Thoracic aorta (tissue), 2 donors: ENCODE data around the gene COL24A1. TPM values are rescaled to one million over a fixed set of nuclear protein-coding genes. Genes with fewer than 3 reads are reported as not detected.

ENCODE experiments used
- ATAC-seq: fragments of 150-250 bp; one replicate; pipeline ENCODE4 v1.8.0; 2017; ENCODE audit warnings: low read depth; ENCODE audit not compliant: insufficient number of reproducible peaks, low FRiP score
- DNase-seq: peaks from one replicate; pipeline ENCODE4 v3.0.0-alpha.2; 2020; ENCODE audit warnings: low spot score
- H3K27ac ChIP-seq, 2 donors: fragments of 200-600 bp; sonication (generic); 1 replicate in 1 of 2; 2 replicates in 1 of 2; pipeline ENCODE4 v1.5.1; 2016; ENCODE audit warnings: mild to moderate bottlenecking in 2 of 2, moderate library complexity in 2 of 2
- H3K27me3 ChIP-seq: fragments of 200-600 bp; sonication (generic); replicated peaks from 2 replicates; pipeline ENCODE4 v1.6.0; 2016; ENCODE audit warnings: mild to moderate bottlenecking; ENCODE audit not compliant: insufficient read depth
- H3K36me3 ChIP-seq: fragments of 200-600 bp; sonication (generic); one replicate; pipeline ENCODE4 v1.5.1; 2016
- H3K4me1 ChIP-seq, 2 donors: fragments of 200-600 bp; sonication (generic); 1 replicate in 1 of 2; 2 replicates in 1 of 2; pipeline versions ENCODE4 v1.5.1 to v1.6.0; 2016; ENCODE audit warnings: low read depth in 2 of 2, mild to moderate bottlenecking in 1 of 2; ENCODE audit not compliant: control insufficient read depth in 1 of 2
- H3K4me3 ChIP-seq: fragments of 200-600 bp; sonication (generic); 2 replicates; pipeline ENCODE4 v1.5.1; 2016; ENCODE audit warnings: mild to moderate bottlenecking
- H3K9me3 ChIP-seq: fragments of 200-600 bp; sonication (generic); 2 replicates; pipeline ENCODE4 v1.5.1; 2016
- total RNA-seq, 2 donors: library from RNA; depleted of rRNA; stranded (reverse); fragments of >200 nt; gene quantifications; one replicate each; pipeline versions ENCODE4 v1.1.0 to v1.2.3, GENCODE V29; 2016
- TF ChIP-seq, protein P1 (sequence below): fragments of 200-600 bp; sonication (generic); IDR thresholded peaks from one replicate; pipeline ENCODE4 v1.5.1; 2019; ENCODE audit warnings: antibody characterized with exemption

COL24A1 gene
- total RNA-seq, 2 donors from 2014 or later = 1.6 to 2.8 TPM

DNA sequence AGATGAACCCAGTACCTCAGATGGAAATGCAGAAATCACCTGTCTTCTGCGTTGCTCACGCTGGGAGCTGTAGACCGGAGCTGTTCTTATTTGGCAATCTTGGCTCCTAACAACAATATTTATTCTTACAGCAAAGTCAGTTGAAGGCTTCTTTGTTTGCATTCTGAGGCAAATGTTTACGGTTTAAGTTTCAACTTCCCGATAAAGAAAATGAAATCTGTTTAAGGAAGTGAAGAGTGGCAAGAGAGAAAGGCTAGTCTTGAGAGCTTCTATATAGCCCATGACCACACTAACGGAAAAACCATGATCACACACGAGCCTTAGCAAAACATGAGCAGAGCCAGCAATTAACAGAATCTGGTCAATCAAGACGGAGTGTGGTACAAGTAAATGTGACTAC, 325.7 kb downstream of the COL24A1 start:
- Histone ChIP-seq H3K36me3 (no peaks in the 10 kb centered on the region), H3K4me3 (no peak overlapping the region), H3K27ac (no peak overlapping the region), H3K27me3 (no peaks in the 10 kb centered on the region), H3K4me1 (no peaks in the 10 kb centered on the region), H3K9me3 (no peaks in the 10 kb centered on the region)
- no peak for DNase-seq
- ATAC-seq = no peak
- TF ChIP-seq, protein P1, sequence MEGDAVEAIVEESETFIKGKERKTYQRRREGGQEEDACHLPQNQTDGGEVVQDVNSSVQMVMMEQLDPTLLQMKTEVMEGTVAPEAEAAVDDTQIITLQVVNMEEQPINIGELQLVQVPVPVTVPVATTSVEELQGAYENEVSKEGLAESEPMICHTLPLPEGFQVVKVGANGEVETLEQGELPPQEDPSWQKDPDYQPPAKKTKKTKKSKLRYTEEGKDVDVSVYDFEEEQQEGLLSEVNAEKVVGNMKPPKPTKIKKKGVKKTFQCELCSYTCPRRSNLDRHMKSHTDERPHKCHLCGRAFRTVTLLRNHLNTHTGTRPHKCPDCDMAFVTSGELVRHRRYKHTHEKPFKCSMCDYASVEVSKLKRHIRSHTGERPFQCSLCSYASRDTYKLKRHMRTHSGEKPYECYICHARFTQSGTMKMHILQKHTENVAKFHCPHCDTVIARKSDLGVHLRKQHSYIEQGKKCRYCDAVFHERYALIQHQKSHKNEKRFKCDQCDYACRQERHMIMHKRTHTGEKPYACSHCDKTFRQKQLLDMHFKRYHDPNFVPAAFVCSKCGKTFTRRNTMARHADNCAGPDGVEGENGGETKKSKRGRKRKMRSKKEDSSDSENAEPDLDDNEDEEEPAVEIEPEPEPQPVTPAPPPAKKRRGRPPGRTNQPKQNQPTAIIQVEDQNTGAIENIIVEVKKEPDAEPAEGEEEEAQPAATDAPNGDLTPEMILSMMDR = no peak

DNA sequence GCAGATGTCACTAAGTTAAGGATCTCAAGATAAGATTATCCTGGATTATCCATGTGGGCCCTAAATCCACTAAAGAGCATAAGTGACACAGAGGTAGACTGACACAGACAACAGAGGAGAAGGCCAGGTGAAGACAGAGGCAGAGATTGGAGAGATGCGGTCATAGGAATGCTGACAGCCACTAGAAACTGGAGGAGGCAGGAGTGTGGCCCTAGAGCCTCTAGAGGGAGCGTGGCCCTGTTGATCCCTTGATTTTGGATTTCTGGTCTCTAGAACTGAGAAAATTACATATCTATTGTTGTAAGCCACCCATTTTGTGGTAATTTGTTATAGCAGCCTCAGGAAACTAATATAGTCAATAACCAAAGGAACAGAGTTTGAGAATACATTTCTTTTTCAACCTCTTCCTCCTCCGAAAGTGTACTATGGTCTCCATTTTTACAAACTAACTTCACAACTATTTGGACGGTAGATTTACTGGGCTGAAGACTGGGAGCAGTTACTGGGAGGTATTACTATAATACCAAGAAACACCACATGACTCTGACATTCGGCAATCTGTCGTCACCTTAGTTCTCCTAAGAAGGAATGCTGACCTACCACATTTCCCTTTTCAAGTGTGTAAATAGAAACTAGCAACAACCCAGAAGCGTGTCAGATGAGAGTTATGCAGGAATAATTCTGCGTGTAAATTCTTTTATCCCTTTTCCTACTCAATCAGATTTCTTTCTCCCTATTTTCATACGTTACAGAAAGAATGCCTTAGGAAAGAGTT, 332.3 kb downstream of the COL24A1 start:
- TF ChIP-seq, protein P1 = no peak
- H3K27me3 ChIP-seq = no peaks in the 10 kb centered on the region
- H3K36me3 ChIP-seq = no peaks in the 10 kb centered on the region
- H3K27ac ChIP-seq = no peak overlapping the region
- H3K4me1 ChIP-seq = no peaks in the 10 kb centered on the region
- no peak overlapping the region for H3K4me3 ChIP-seq
- ATAC-seq = no peak
- DNase-seq = no peak
- H3K9me3 ChIP-seq = no peaks in the 10 kb centered on the region

DNA sequence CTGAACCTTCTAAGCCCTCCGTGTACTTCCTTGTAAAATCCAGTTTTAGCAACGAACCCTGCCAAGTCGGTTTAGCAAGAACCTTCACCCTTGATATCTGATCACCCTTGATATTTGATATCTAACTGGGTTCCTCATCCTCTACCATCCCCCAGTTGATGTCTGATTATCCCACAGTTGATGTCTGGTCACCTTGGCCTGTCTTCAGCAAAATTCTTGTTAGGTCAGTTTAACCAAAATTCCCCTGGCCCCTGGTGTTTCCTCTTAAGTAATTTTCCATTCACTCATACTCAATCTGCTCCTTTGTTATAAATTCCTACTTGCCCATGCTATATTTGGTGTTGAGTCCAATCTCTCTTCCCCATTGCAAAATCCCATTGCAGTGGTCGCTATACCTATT, 333.9 kb downstream of the COL24A1 start:
- Histone ChIP-seq H3K9me3 (no peaks in the 10 kb centered on the region), H3K4me3 (no peak overlapping the region), H3K27ac (no peak overlapping the region), H3K36me3 (no peaks in the 10 kb centered on the region), H3K27me3 (no peaks in the 10 kb centered on the region), H3K4me1 (peaks cover 0 to 8% of the 10 kb centered on the region in 2 donors)
- DNase-seq (no peak), ATAC-seq (no peak)
- TF ChIP-seq, protein P1 = no peak

DNA sequence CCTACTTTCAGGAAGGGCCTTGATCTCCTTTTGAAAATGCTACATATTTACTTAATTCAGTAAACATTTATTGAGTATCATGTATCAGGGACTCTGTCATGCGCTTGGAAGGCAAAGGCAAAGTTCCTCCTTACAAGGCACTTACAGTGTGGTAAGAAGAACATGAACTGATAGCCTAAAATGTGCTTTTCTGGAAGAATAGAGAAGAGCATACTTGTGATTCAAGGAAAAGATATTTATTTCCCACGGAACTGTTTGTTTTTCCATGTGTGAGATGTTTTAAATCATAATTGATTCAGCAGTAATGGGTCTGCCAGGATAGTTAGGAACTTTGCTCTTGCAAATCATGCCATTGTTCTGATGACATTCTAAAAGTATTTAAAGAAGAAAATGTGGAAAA, 338.2 kb downstream of the COL24A1 start:
- TF ChIP-seq, protein P1 = no peak
- H3K27me3 ChIP-seq = no peaks in the 10 kb centered on the region
- peaks cover 10 to 24% of the 10 kb centered on the region in 2 donors for H3K4me1 ChIP-seq
- DNase-seq (no peak), ATAC-seq (no peak)
- H3K9me3 ChIP-seq = no peaks in the 10 kb centered on the region
- no peak overlapping the region for H3K27ac ChIP-seq
- no peaks in the 10 kb centered on the region for H3K36me3 ChIP-seq
- no peak overlapping the region for H3K4me3 ChIP-seq

DNA sequence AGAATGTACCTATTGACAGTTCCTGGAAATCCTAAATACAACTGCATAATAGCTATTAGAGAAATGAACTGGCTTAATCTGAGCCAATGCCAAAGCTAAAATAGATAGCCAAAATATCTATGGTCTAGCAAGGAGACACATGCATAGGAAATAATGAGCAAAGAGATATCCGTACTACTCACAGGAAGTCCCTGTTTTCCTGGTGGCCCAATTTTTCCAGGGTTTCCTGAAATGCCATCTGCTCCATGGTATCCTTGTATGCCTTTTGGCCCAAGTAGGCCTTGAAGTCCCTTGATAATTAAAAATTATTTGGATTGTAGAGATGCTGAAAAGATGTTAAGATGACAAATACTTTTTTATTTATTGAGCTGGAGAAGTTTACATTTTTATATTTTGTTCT, 340.0 kb downstream of the COL24A1 start:
- Histone ChIP-seq H3K27me3 (no peaks in the 10 kb centered on the region), H3K27ac (no peak overlapping the region), H3K9me3 (no peaks in the 10 kb centered on the region), H3K4me3 (no peak overlapping the region), H3K36me3 (no peaks in the 10 kb centered on the region), H3K4me1 (peaks cover 10 to 24% of the 10 kb centered on the region in 2 donors)
- DNase-seq (no peak), ATAC-seq (no peak)
- TF ChIP-seq, protein P1 = no peak
